ENCODE data around the gene ENAH.

DNA sequence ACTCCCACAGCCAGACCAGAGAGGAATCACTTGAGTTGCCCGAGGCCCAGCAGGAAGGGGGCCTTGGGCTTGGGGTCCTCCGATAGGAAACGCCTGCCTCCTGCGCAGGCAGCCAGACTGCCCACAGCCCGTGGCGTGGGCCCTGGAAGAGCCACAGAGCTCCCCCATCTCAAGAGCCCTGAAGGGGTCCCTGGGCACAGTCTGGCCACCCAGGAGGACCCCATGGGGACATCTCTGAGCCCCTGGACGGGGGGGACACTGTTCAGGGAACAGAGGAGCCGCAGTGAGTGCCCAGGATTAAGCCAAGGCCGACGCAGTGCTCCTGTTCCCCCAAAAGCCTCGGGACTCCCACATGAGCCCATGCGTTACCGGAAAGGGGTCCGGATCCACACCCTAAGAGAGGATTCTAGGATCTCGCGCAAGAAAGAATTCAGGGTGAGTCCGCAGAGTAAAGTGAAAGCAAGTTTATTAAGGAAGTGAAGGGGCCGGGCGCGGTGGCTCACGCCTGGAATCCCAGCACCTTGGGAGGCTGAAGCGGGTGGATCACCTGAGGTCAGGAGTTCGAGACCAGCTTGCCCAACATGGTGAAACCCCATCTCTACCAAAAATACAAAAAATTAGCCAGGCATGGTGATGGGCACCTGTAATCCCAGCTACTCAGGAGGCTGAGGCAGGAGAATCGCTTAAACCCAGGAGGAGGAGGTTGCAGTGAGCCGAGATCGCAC is 187.0 kb downstream of the ENAH start:
- TF ChIP-seq, protein P1, sequence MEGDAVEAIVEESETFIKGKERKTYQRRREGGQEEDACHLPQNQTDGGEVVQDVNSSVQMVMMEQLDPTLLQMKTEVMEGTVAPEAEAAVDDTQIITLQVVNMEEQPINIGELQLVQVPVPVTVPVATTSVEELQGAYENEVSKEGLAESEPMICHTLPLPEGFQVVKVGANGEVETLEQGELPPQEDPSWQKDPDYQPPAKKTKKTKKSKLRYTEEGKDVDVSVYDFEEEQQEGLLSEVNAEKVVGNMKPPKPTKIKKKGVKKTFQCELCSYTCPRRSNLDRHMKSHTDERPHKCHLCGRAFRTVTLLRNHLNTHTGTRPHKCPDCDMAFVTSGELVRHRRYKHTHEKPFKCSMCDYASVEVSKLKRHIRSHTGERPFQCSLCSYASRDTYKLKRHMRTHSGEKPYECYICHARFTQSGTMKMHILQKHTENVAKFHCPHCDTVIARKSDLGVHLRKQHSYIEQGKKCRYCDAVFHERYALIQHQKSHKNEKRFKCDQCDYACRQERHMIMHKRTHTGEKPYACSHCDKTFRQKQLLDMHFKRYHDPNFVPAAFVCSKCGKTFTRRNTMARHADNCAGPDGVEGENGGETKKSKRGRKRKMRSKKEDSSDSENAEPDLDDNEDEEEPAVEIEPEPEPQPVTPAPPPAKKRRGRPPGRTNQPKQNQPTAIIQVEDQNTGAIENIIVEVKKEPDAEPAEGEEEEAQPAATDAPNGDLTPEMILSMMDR (IDR thresholded peaks at IDR 0.05), result no peak
- TF ChIP-seq, protein P2, sequence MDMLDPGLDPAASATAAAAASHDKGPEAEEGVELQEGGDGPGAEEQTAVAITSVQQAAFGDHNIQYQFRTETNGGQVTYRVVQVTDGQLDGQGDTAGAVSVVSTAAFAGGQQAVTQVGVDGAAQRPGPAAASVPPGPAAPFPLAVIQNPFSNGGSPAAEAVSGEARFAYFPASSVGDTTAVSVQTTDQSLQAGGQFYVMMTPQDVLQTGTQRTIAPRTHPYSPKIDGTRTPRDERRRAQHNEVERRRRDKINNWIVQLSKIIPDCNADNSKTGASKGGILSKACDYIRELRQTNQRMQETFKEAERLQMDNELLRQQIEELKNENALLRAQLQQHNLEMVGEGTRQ (IDR thresholded peaks at IDR 0.05; ENCODE audit: borderline replicate concordance, low read depth, low read length), result no peak
- TF ChIP-seq POLR2AphosphoS5 (IDR thresholded peaks at IDR 0.05; ENCODE audit: low read depth, low read length), result no peak
- TF ChIP-seq, protein P3, sequence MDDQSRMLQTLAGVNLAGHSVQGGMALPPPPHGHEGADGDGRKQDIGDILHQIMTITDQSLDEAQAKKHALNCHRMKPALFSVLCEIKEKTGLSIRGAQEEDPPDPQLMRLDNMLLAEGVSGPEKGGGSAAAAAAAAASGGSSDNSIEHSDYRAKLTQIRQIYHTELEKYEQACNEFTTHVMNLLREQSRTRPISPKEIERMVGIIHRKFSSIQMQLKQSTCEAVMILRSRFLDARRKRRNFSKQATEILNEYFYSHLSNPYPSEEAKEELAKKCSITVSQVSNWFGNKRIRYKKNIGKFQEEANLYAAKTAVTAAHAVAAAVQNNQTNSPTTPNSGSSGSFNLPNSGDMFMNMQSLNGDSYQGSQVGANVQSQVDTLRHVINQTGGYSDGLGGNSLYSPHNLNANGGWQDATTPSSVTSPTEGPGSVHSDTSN (IDR thresholded peaks at IDR 0.05), result no peak
- no peak for TF ChIP-seq EZH2phosphoT487 (IDR thresholded peaks at IDR 0.05; ENCODE audit: borderline replicate concordance, low read depth)
- TF ChIP-seq JUND (IDR thresholded peaks at IDR 0.05), result no peak
- TF ChIP-seq, protein P4, sequence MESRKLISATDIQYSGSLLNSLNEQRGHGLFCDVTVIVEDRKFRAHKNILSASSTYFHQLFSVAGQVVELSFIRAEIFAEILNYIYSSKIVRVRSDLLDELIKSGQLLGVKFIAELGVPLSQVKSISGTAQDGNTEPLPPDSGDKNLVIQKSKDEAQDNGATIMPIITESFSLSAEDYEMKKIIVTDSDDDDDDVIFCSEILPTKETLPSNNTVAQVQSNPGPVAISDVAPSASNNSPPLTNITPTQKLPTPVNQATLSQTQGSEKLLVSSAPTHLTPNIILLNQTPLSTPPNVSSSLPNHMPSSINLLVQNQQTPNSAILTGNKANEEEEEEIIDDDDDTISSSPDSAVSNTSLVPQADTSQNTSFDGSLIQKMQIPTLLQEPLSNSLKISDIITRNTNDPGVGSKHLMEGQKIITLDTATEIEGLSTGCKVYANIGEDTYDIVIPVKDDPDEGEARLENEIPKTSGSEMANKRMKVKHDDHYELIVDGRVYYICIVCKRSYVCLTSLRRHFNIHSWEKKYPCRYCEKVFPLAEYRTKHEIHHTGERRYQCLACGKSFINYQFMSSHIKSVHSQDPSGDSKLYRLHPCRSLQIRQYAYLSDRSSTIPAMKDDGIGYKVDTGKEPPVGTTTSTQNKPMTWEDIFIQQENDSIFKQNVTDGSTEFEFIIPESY (IDR thresholded peaks at IDR 0.05; ENCODE audit: borderline replicate concordance, low read depth), result no peak
- TF ChIP-seq FOXM1 (IDR thresholded peaks at IDR 0.05; ENCODE audit: low read depth), result no peak
- no peak for TF ChIP-seq TAF1 (IDR thresholded peaks at IDR 0.05; ENCODE audit: borderline replicate concordance, low read depth, low read length)
